Endometrium (tissue), 2 donors: ENCODE measurements around the gene FBXL14.
"Not testable (repeated sequence)": the region's sequence is repeated elsewhere in the genome, so short reads cannot be mapped to it uniquely, and the experiment has no call there.

ENCODE experiments used
- FAIRE-seq: peaks from 2 replicates; lab custom pipeline; 2012; peaks lifted over from hg19 to GRCh38; lab: Jason Lieb, UNC
- donor health status: control.
- donor health status: control.

The FBXL14 gene

DNA sequence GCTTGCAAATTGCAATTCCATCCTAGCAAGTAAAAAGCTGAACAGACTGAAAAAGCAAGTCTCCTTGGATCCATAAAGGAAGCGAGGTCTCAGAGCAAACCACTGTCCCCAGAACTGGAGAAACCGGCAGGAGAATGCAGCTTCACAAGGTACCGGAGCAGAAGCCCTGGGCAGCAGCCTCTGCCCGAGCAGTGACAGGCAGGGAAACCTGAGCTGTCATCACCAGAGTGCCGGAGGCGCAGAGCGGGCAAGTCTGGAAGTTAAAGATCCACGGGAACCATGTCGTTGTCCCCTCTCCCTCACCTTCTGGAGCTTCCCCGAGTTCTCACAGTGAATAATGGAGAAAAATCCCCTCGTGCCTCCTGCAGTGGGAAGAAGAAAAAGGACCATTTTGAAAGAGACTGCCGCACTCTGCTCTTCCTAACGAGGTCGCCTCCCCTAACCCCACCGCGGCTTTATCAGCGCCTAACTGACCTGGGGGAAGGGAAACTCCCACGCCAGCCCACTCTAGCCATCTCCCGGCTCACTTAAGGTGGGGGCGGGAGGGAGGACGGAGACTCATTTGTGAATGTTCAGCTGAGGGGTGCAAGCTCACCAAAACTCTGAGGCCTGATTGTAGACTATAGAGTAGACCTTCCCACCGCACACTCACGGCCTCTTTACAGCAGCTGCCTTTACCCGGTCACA lies 27.8 kb downstream of the FBXL14 start:
- no peak for FAIRE-seq

- FAIRE-seq: no peak
Observed at GRCh38 chr12:1565172-1565571, 29.2 kb downstream of the FBXL14 start.

DNA sequence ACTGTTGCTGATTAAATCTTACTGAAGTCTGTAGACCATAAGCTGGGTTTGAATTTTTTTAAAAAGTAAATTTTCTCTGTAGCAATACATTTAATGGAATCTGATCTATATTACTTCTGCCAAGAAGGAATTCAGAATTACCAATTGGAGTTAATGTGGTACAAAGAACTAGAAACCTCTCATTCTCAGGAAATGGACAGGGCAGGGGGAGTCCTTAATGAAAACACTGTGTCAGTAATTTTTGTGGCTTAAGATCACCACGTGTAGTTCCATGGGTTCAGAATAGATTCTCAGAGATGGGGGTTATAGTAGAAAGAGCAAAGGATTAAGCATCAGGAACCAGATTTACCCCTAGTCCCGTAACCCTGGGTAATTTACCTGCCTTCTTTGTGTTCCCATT lies 30.3 kb downstream of the FBXL14 start:
- no peak for FAIRE-seq

- FAIRE-seq: no peak
Observed at GRCh38 chr12:1562813-1563407, 31.5 kb downstream of the FBXL14 start.

GRCh38 chr12:1560704-1561103 lies 33.7 kb downstream of the FBXL14 start:
- no peak for FAIRE-seq

GRCh38 chr12:1559676-1560091 lies 34.7 kb downstream of the FBXL14 start:
- FAIRE-seq: no peak

DNA sequence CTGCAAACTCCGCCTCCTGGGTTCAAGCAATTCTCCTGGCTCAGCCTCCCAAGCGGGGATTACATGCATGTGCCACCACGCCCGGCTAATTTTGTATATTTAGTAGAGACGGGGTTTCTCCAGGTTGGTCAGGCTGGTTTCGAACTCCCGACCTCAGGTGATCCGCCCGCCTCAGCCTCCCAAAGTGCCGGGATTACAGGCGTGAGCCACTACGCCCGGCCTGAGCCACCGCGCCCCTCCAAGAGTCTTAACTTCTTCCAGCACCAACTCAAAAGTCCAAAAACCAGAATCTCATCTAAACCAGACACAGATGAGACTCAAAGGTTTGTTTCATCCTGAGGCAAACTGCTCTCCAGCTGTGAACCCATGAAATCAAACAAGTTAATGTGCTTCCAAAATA lies 36.3 kb downstream of the FBXL14 start:
- not testable (repeated sequence) for FAIRE-seq

DNA sequence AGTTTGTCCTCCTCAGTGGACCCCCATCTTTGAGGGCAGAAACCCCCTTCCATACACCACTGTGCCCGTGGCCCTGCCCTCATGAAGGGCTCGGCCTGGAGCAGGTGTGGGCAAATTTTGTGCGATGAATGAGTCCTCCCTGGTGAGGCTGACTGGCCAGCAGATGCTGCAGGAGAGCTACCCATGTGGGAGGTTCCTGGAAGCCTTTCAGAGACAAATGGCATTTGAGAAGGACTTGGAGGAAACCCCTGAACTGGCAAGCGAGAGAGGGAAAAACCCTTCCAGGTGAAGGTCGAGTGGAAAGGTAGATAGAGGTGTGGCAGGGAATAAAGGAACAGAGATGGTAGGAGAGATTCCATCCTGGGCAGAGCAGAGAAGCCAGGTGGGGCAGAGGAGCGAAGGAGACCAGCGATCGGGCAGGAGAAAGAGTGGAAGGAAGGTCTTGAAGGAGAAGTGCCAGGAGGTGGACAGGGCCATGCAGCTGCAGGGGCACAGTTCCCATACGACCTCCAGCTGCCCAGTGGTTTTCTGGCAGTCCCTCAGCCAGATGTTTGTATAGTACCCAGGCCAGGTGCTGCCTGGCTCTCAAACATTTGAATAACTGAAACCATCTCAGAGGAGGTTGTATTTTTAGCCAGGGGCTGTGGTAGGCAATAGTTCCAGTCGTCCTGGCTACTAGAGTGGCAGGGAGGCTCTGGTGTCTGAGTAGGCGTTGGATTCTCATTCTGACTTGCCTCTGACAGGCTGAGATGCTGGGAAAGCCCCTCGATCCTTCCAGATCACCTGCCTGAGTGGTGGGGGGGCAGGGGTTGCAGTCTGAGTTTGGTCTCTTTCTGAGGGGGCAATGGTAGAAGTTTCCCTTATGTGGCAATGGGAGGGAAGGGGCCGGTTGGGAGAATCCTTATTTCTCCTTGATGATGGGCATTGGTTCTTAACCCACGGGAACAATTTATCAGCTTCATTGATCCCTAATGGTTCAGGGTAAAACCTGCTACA lies 40.1 kb downstream of the FBXL14 start:
- no peak for FAIRE-seq

GRCh38 chr12:1553536-1553935 lies 40.8 kb downstream of the FBXL14 start:
- no peak for FAIRE-seq

DNA sequence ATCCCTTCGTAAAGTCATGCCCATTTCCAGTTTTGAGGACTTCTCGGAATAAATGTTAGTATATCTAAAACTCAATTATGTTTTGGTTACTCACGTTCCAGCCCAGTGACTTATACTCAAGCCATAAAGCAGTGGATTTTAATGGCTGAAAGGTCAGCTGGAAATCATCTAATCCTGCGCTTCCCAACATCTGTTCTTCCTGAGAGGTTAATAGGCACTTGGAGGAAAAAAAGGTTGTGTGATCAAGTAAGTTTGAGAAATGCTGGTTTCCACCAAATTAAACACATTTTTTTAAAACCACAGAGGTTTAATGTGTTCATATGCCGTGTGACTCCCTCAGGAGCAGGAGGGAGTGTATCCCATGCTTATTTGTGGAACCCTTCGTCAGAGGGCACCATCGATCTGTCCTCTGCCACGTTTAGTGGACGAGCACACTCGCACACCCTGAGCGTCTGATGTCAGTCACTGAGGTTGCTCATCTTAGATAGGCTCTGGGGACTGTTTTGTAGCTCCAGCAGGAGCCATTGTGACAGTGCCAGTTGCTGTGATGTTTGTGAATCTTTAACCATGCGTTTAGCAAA lies 41.4 kb downstream of the FBXL14 start:
- FAIRE-seq: peak; percentile 86

DNA sequence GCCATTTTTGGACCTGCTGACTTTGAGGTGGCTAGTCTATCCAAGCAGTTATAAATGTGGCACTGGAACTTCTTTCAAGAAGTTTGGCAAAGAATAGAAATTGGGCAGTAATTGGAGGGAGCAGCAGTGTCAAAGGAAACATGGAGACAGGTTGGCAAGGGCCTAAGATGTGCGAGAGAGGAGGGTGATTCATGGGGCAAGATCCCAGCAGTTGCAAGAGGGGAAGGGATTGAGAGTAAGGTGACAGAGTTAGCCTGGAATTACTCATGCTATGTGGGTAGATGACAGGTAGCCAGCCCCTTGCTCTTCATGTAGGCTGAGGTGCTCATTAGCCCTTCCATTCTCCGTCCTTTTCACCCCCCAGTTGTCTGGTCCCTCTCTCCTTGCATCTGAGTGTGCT lies 42.2 kb downstream of the FBXL14 start:
- FAIRE-seq: no peak

DNA sequence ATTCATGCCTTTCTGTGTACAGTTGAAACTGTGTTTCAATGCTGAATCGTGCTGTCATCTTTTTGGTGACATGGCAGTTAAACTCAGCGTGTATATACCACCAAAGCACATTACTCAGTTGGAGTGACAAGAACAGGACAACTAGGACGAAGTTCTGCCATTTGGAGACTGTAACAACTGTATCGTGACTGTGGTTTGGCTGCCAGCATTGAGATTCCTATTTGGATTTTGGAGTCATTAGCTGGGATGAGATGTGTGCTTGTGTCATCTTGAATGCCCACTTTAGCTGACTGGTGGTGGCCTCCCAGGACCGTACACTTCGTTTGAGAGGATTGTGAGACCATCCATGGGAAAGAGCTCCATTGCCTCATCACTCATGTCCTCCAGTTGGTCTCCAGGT lies 42.9 kb downstream of the FBXL14 start:
- FAIRE-seq: no peak

GRCh38 chr12:1546931-1547640 lies 47.3 kb downstream of the FBXL14 start:
- no peak for FAIRE-seq

GRCh38 chr12:1544996-1545700 lies 49.2 kb downstream of the FBXL14 start:
- FAIRE-seq: no peak

DNA sequence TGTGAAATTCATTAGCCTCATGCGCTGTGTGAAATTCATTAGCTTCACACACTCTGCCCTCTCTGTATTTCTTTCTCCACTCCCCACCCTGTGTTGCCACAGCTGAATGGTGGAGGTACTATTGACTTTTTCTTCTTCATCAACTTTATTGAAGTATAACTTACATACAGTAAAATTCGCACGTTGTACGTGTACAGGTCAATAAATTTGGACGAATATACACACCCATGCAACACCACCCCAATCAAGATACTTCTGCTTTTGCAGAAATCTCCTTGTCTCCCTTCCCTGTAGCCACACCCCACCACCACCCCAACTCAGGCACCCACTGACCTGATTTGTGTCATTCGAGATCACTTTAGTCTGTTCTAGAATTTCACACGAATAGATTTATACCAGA lies 51.8 kb downstream of the FBXL14 start:
- no peak for FAIRE-seq

- no peak for FAIRE-seq
Observed at GRCh38 chr12:1540690-1541089, 53.7 kb downstream of the FBXL14 start.

DNA sequence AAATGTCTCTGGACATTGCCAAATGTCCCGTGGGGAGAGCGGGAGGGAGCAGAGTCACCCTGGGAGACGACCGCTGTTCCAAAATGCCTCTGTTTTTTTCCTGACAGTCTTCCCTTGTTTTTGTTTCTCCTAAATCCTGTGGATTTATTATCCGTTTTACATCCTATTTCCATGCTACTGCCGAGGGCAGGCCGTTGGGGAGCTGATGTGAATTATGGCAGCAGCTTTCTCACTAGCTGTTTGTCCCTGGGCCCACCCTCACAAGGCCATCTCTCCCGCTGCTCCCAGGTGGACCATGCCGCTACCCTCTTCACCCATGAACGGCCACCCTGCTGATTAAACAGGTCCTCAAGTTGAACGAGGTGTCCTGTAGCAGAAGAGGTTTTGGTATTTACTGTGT lies 55.2 kb downstream of the FBXL14 start:
- no peak for FAIRE-seq

- no peak for FAIRE-seq
Observed at GRCh38 chr12:1536817-1537216, 57.6 kb downstream of the FBXL14 start.

- FAIRE-seq: no peak
Observed at GRCh38 chr12:1534748-1535147, 59.6 kb downstream of the FBXL14 start.

GRCh38 chr12:1533602-1534304 lies 60.6 kb downstream of the FBXL14 start:
- FAIRE-seq: no peak

GRCh38 chr12:1533205-1533601 lies 61.2 kb downstream of the FBXL14 start:
- FAIRE-seq: no peak
